Activated CD4-positive, alpha-beta T cell treated with anti-CD3 and anti-CD28 coated beads, Interleukin-2, amount 50 U/mL, for 16 hours (primary cell): ENCODE data around the gene TRIP6.
"Not testable (repeated sequence)": the region's sequence is repeated elsewhere in the genome, so short reads cannot be mapped to it uniquely, and the experiment has no call there.

Experiments used
- DNase-seq: peaks from one replicate; pipeline ENCODE4 v3.0.0-alpha.2; 2020

Gene TRIP6

GRCh38 chr7:100839361-100839760, 27.8 kb upstream of the TRIP6 start:
- DNase-seq, result no peak

GRCh38 chr7:100840470-100841100, 26.6 kb upstream of the TRIP6 start:
- no peak for DNase-seq

GRCh38 chr7:100847360-100847759, 19.8 kb upstream of the TRIP6 start:
- no peak for DNase-seq

GRCh38 chr7:100852048-100852872, 14.9 kb upstream of the TRIP6 start, which contains the start of gene SLC12A9:
SLC12A9 (plus strand) TSS chr7:100852713; CDS start chr7:100854198, 1,485 bp downstream.
- peak; percentile 88 for DNase-seq

GRCh38 chr7:100854146-100854895, 12.9 kb upstream of the TRIP6 start:
- no peak for DNase-seq

- DNase-seq, result not testable (repeated sequence)
These were observed 12.3 kb upstream of the TRIP6 start for GRCh38 chr7:100854899-100855298.

- no peak for DNase-seq
These were observed 11.7 kb upstream of the TRIP6 start for GRCh38 chr7:100855515-100855914.

GRCh38 chr7:100856871-100857282, 10.3 kb upstream of the TRIP6 start:
- DNase-seq, result no peak

- no peak for DNase-seq
These were observed 7.3 kb upstream of the TRIP6 start for GRCh38 chr7:100859856-100860255.

- no peak for DNase-seq
These were observed 6.2 kb upstream of the TRIP6 start for GRCh38 chr7:100860702-100861615.

GRCh38 chr7:100861616-100861985, 5.6 kb upstream of the TRIP6 start:
- DNase-seq, result no peak

- no peak for DNase-seq
These were observed 3.7 kb upstream of the TRIP6 start for GRCh38 chr7:100863406-100863950.

- no peak for DNase-seq
These were observed 2.8 kb upstream of the TRIP6 start for GRCh38 chr7:100864263-100864845.

- DNase-seq, result no peak
These were observed 1.7 kb upstream of the TRIP6 start for GRCh38 chr7:100865372-100865911.

GRCh38 chr7:100865938-100866728, 1.1 kb upstream of the TRIP6 start:
- DNase-seq, result peak; percentile 40

- no peak for DNase-seq
These were observed 503 bp upstream of the TRIP6 start for GRCh38 chr7:100866729-100867039.

- DNase-seq, result no peak
These were observed 744 bp downstream of the TRIP6 start for GRCh38 chr7:100867776-100868485.

- no peak for DNase-seq
These were observed 6.6 kb downstream of the TRIP6 start for GRCh38 chr7:100873599-100874299.

- DNase-seq, result no peak
These were observed 7.1 kb downstream of the TRIP6 start for GRCh38 chr7:100874300-100874576.
